Upper lobe of left lung (tissue), 6 donors: ENCODE data around the gene TOB1. TPM values are rescaled to one million over a fixed set of nuclear protein-coding genes. Genes with fewer than 3 reads are reported as not detected.

Source experiments
- ATAC-seq, 2 donors: fragments of 200-7000 bp; cut with Tn5 transposase; one replicate each; pipeline ENCODE4 v1.9.1; 2022; ENCODE audit warnings: mild to moderate bottlenecking in 2 of 2, moderate library complexity in 2 of 2; ENCODE audit not compliant: low FRiP score in 2 of 2
- DNase-seq, 2 donors: peaks; one replicate each; pipeline ENCODE4 v3.0.0-alpha.2; 2019 to 2020
- H3K27ac ChIP-seq, 4 donors: fragments of 200-600 bp; sonication (generic); one replicate each; pipeline ENCODE4 v1.5.1; 2016 to 2019
- H3K27me3 ChIP-seq, 4 donors: fragments of 200-600 bp; sonication (generic); one replicate each; pipeline ENCODE4 v1.5.1; 2017 to 2019
- H3K36me3 ChIP-seq, 4 donors: fragments of 200-600 bp; sonication (generic); one replicate each; pipeline ENCODE4 v1.5.1; 2016 to 2019
- H3K4me1 ChIP-seq, 4 donors: fragments of 200-600 bp; sonication (generic); one replicate each; pipeline ENCODE4 v1.5.1; 2018 to 2019
- H3K4me3 ChIP-seq, 4 donors: fragments of 200-600 bp; sonication (generic); one replicate each; pipeline ENCODE4 v1.5.1; 2017 to 2019; ENCODE audit warnings: mild to moderate bottlenecking in 2 of 4, moderate library complexity in 1 of 4
- H3K9me3 ChIP-seq, 4 donors: fragments of 200-600 bp; sonication (generic); one replicate each; pipeline ENCODE4 v1.5.1; 2018 to 2019
- CTCF ChIP-seq, 6 experiments: fragments of 450-650 bp in 4 of 6; fragments of 200-600 bp in 2 of 6; sonication (generic) in 2 of 6; IDR thresholded peaks; one replicate each; pipeline ENCODE4 v1.5.1; 2016 to 2019; ENCODE audit warnings: antibody characterized with exemption in 6 of 6
- EP300 ChIP-seq, 4 donors: sonication (generic); formaldehyde crosslinking; IDR thresholded peaks; one replicate each; pipeline ENCODE4 v1.5.1; 2017; ENCODE audit warnings: antibody characterized with exemption in 4 of 4, control low read depth in 2 of 4
- POLR2A ChIP-seq, 4 donors: fragments of 450-650 bp; IDR thresholded peaks; one replicate each; pipeline ENCODE4 v1.5.1; 2016 to 2017; ENCODE audit warnings: antibody characterized with exemption in 4 of 4, mild to moderate bottlenecking in 2 of 4
- POLR2AphosphoS5 ChIP-seq, 2 donors: sonication (generic); formaldehyde crosslinking; IDR thresholded peaks; one replicate each; pipeline ENCODE4 v1.5.1; 2017; ENCODE audit warnings: antibody characterized with exemption in 2 of 2
- WGBS, 2 donors: methylation state at CpG; one replicate each; pipeline ENCODE4 v1.1.5; 2017 to 2018; 5-methylcytosine and 5-hydroxymethylcytosine counted together
- total RNA-seq, 6 donors: library from RNA; depleted of rRNA in 4 of 6; stranded (reverse); fragments of >200 nt in 4 of 6; gene quantifications; one replicate each; pipeline versions ENCODE4 v1.1.0 to v1.2.1, GENCODE V29; 2016 to 2021
- donor health status: DM: no; HTN: no; CAD: no; lungs with moderate emphysema.
- donor health status: DM: no; HTN: yes; CAD: no; lungs with severe emphysema.

The TOB1 gene
- total RNA-seq, 6 donors from 2014 or later = 16.0 to 98.5 (median 53.5) TPM

DNA sequence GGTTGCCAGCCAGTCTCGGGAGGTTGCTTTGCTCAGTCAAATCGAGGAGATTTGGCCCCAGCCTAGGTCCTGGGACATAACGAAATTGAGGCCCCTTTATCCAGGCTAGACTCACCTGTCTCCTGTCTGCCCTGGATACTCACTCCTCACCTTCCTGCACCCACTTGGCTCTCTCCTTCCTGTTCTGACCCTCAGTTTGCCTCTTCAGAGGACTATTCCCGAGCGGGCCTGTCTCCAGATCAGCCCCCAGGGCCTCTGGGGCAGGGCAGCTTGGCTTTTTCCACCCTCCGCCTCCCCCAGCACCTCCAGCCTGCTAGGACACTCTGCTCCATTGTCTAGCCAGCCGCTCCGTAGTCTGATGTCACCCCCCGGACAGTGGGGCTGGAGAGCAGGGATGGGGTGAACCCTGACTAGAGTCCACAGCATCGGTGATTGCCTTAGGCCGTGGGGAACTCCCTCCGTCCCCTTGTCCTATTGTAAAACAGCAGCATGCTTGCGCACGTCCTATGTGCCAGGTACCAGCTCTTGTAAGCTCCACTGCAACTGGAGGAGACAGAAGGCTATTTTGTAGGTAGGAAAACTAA, 21.9 kb downstream of the TOB1 start:
- WGBS, 2 donors = 93 to 95% methylated on average over 14 of the region's 14 CpGs
- Histone ChIP-seq H3K4me1 (no peaks in the 10 kb centered on the region), H3K27me3 (no peaks in the 10 kb centered on the region), H3K4me3 (no peak overlapping the region), H3K27ac (no peak overlapping the region), H3K9me3 (peaks cover 0 to 3% (median 0%) of the 10 kb centered on the region in 4 donors), H3K36me3 (no peaks in the 10 kb centered on the region)
- TF ChIP-seq CTCF (IDR thresholded peaks at IDR 0.05) (no peak), EP300 (IDR thresholded peaks at IDR 0.05) (no peak), POLR2AphosphoS5 (IDR thresholded peaks at IDR 0.05) (no peak), POLR2A (IDR thresholded peaks at IDR 0.05) (no peak)
- no peak for DNase-seq
- ATAC-seq = no peak

DNA sequence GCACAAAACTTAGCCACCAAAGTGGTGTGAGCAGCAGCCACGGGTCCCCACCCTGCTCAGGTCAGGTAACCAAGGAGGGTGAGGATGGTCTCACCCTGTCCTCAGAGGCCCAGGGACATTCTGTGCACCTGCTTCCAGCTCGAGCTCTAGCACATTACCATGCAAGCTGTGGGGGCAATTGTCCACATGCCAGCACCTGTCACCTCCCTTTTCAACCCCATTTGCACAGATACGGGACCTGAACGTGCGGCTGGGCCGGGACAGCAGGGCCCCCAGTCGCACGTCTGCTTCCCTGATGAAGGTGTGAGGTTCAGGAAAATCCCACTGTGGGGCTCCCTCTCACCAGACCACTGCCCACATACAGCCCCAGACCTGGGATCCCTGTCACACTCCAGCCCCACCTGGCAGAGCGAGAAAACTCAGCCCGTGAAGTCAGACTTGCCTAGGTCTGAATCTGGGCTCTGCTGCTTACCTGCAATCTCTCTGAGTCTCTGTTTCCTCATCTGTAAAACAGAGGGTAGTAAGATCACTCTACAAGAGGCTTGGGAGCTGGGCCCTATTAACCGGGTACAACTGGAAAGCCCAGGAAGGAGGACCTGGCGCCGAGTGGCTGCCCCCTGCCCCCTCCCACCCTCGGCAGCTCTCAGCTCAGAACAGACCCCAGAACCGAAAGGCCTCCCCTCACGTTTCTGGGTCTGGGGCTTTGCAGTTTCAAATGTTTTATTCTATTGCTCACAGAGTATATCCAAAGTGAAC, 22.8 kb downstream of the TOB1 start:
- no peaks in the 10 kb centered on the region for H3K4me1 ChIP-seq
- ATAC-seq (no peak), DNase-seq (peak in 1 of 2 donors; percentile 44)
- no peaks in the 10 kb centered on the region for H3K27me3 ChIP-seq
- no peaks in the 10 kb centered on the region for H3K36me3 ChIP-seq
- H3K9me3 ChIP-seq = no peaks in the 10 kb centered on the region
- TF ChIP-seq POLR2A (IDR thresholded peaks at IDR 0.05) (no peak), CTCF (IDR thresholded peaks at IDR 0.05) (no peak), POLR2AphosphoS5 (IDR thresholded peaks at IDR 0.05) (no peak)
- H3K4me3 ChIP-seq = no peak overlapping the region
- H3K27ac ChIP-seq = no peak overlapping the region
- 88 to 89% methylated on average over 13 to 16 of the region's 16 CpGs for WGBS, 2 donors

- H3K9me3 ChIP-seq = no peaks in the 10 kb centered on the region
- no peak for DNase-seq
- H3K27me3 ChIP-seq = no peaks in the 10 kb centered on the region
- ATAC-seq = no peak
- H3K4me1 ChIP-seq = no peaks in the 10 kb centered on the region
- WGBS, 2 donors = 71 to 75% methylated on average over 7 to 9 of the region's 9 CpGs
- H3K4me3 ChIP-seq = no peak overlapping the region
- TF ChIP-seq POLR2A (IDR thresholded peaks at IDR 0.05) (no peak), POLR2AphosphoS5 (IDR thresholded peaks at IDR 0.05) (no peak), CTCF (IDR thresholded peaks at IDR 0.05) (no peak), EP300 (IDR thresholded peaks at IDR 0.05) (no peak)
- no peak overlapping the region for H3K27ac ChIP-seq
- no peaks in the 10 kb centered on the region for H3K36me3 ChIP-seq
Observed at GRCh38 chr17:50842506-50843149, 23.5 kb downstream of the TOB1 start.

DNA sequence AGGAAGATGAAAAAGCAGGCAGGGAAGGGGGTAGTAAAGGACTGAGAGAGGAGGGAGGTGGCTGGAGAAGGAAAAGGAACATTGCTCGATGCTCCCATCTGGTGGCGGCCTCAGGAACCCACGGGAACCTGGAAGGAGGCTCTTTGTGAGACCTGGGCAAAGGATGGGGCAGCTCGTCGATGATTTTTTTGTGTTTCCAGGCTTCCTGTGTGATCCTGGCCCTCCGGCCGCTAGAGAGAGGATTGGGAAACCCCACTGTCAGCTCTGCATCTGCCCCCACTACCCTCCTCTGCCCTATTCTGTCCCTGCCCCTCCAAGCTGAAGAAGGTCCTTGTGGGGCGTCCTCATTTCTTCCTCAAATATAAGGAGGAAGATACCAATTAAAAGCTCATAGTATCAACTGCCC, 24.2 kb downstream of the TOB1 start:
- H3K4me1 ChIP-seq = no peaks in the 10 kb centered on the region
- ATAC-seq = peak; percentile 70 to 83
- H3K4me3 ChIP-seq = no peak overlapping the region
- TF ChIP-seq EP300 (IDR thresholded peaks at IDR 0.05) (no peak), CTCF (IDR thresholded peaks at IDR 0.05) (peak; percentile 64 to 81 (median 70)), POLR2A (IDR thresholded peaks at IDR 0.05) (no peak), POLR2AphosphoS5 (IDR thresholded peaks at IDR 0.05) (no peak)
- no peaks in the 10 kb centered on the region for H3K36me3 ChIP-seq
- H3K27me3 ChIP-seq = no peaks in the 10 kb centered on the region
- H3K9me3 ChIP-seq = no peaks in the 10 kb centered on the region
- DNase-seq = peak in 1 of 2 donors; percentile 56
- no peak overlapping the region for H3K27ac ChIP-seq
- WGBS, 2 donors = 19 to 26% methylated on average over 8 of the region's 8 CpGs
